ENCODE results near the gene FAM50A. TPM values are rescaled to one million over a fixed set of nuclear protein-coding genes. Genes with fewer than 3 reads are reported as not detected.

Gene FAM50A
- total RNA-seq, 1 experiment from 2014 or later, result 57.4 TPM

GRCh38 chrX:154428176-154429171, 15.5 kb upstream of the FAM50A start, which contains the start of gene ATP6AP1:
ATP6AP1 (plus strand) TSS chrX:154428677; CDS start chrX:154428693, 16 bp downstream.
- H3K23ac ChIP-seq (ENCODE audit: insufficient read length, low read depth, low read length), result no peak within 1 kb of the TSS
- no peak within 1 kb of the TSS for H2BK12ac ChIP-seq (ENCODE audit: insufficient read length, low read depth, low read length)
- no peak within 1 kb of the TSS for H3T11ph ChIP-seq (ENCODE audit: low read length)
- H3K27me3 ChIP-seq (ENCODE audit: insufficient read depth, low read length), result no peaks in the 10 kb centered on the region
- no peak within 1 kb of the TSS for H3K18ac ChIP-seq (ENCODE audit: insufficient read length, low read depth, low read length)
- no peak within 1 kb of the TSS for H2AFZ ChIP-seq (ENCODE audit: low read length)
- no peaks in the 10 kb centered on the region for H3K23me2 ChIP-seq (ENCODE audit: insufficient read length, low read depth, low read length, poor library complexity, severe bottlenecking)
- H3K9me3 Mint-ChIP-seq, result peaks cover 67 to 78% of the 10 kb centered on the region in 2 experiments
- no peak within 1 kb of the TSS for H2BK20ac ChIP-seq (ENCODE audit: low read depth, low read length, poor library complexity, severe bottlenecking)
- H3K4me1 Mint-ChIP-seq, result peaks cover 7 to 20% of the 10 kb centered on the region in 2 experiments
- no peak within 1 kb of the TSS for H4K91ac ChIP-seq (ENCODE audit: insufficient read length, low read depth, low read length)
- WGBS (ENCODE audit: extremely low coverage, insufficient read length, low lambda C conversion rate), result no CpG with 5 or more reads among the region's 87 CpGs
- no peak within 1 kb of the TSS for H2BK5ac ChIP-seq (ENCODE audit: insufficient read length, low read length)
- H3K4me3 Mint-ChIP-seq, result peak within 1 kb of the TSS; percentile 72 to 81
- peak within 1 kb of the TSS; percentile 61 for H3K4me2 ChIP-seq (ENCODE audit: insufficient read depth, insufficient read length, low read length)
- H4K5ac ChIP-seq (ENCODE audit: insufficient read length, low read depth, low read length), result no peak within 1 kb of the TSS
- H3K27ac Mint-ChIP-seq, result no peak within 1 kb of the TSS; a peak in 1 of 7 replicates
- no peak within 1 kb of the TSS for H2BK15ac ChIP-seq (ENCODE audit: low read depth, low read length)
- H3K79me1 ChIP-seq (ENCODE audit: insufficient read depth, low read depth, low read length, poor library complexity, severe bottlenecking), result no peaks in the 10 kb centered on the region
- H2AK5ac ChIP-seq (ENCODE audit: insufficient read length, low read length), result no peak within 1 kb of the TSS
- H3K4ac ChIP-seq (ENCODE audit: low read depth, low read length), result no peak within 1 kb of the TSS
- no peak for TF ChIP-seq CTCF (conservative IDR thresholded peaks at IDR 0.05)
- H3K36me3 Mint-ChIP-seq (ENCODE audit: insufficient read depth in 1 of 3, low read depth in 3 of 3), result peaks cover 10 to 32% (median 29%) of the 10 kb centered on the region in 3 experiments
- H4K20me1 ChIP-seq (ENCODE audit: control insufficient read depth, insufficient read depth, insufficient read length), result no peaks in the 10 kb centered on the region
- H3K27me3 Mint-ChIP-seq (ENCODE audit: low read depth), result no peaks in the 10 kb centered on the region
- H2BK120ac ChIP-seq (ENCODE audit: low read depth, low read length, poor library complexity, severe bottlenecking), result no peak within 1 kb of the TSS
- peak; percentile 92 for DNase-seq
- H3K4me1 ChIP-seq (ENCODE audit: insufficient read depth, low read length), result no peaks in the 10 kb centered on the region
- H3K9me3 ChIP-seq (ENCODE audit: control insufficient read depth, low read depth, low read length), result peaks cover 32% of the 10 kb centered on the region
- H3K56ac ChIP-seq (ENCODE audit: insufficient read length, low read depth, low read length), result no peak within 1 kb of the TSS
- no peak within 1 kb of the TSS for H3K9ac ChIP-seq (ENCODE audit: extremely low read depth, insufficient read length, low read length)
- no peaks in the 10 kb centered on the region for H3K79me2 ChIP-seq (ENCODE audit: insufficient read depth, low read length)
- H4K8ac ChIP-seq (replicated peaks; ENCODE audit: insufficient read length, low read depth, low read length), result no peak within 1 kb of the TSS
- no peak within 1 kb of the TSS for H3K27ac ChIP-seq (ENCODE audit: insufficient read length, low read depth, low read length)
- H3K14ac ChIP-seq (ENCODE audit: insufficient read depth, low read length), result no peak within 1 kb of the TSS; the same call in 1 of the 2 replicates
